ENCODE results near the gene G2E3.
"Not testable (repeated sequence)": the region's sequence is repeated elsewhere in the genome, so short reads cannot be mapped to it uniquely, and the experiment has no call there.

G2E3 gene

DNA sequence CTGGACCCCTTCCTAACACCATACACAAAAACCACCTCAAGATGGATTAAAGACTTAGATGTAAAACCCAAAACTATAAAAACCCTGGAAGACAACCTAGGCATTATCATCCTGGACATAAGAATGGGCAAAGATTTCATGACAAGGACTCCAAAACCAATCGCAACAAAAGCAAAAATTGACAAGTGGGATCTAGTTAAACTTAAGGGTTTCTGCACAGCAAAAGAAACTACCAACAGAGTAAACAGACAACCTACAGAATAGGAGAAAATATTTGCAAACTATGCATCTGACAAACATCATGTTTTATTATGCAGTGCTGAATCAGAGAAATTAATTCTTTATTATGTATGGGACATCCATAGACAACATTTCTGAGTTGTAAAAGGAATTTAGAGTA is 17.4 kb downstream of the G2E3 start:
- not testable (repeated sequence) for H3K27me3 Mint-ChIP-seq, H3K9me3 Mint-ChIP-seq, ATAC-seq, H3K4me3 Mint-ChIP-seq, DNase-seq, H3K27ac Mint-ChIP-seq
- H3K4me1 Mint-ChIP-seq: peaks cover 52% of the 10 kb centered on the region

DNA sequence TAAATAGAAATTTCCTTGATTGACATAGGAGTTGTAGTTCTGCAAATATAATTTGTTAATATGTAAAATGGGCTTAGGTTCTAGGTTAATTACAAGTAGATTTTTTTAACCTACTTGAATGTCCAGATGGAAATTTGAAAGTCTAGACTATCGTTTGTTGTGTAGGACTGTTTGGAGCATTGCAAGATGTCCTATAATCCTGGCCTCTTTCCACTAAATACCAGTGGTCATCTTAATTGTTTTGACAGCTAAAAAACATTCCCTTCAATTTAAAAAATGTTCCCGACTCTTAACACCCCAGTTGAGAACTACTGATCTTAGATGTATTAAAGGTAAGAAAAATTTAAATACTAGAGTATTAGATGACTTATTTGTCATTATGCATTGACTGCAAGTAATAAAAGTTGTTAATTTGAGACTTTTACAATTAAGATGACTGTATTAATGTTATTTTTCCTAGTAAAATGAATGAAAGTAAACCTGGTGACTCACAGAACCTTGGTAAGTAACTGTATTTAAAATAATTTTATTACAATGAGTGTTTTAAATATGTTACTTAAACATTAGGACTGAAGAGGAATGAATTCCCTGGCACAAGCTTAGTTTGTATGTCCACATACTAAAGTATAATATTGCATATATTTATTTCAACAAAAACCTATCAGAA is 21.8 kb downstream of the G2E3 start:
- Mint-ChIP-seq H3K9me3 (peaks cover 4 to 7% of the 10 kb centered on the region in 2 donors), H3K4me3 (no peak overlapping the region), H3K27ac (no peak overlapping the region), H3K27me3 (no peaks in the 10 kb centered on the region), H3K4me1 (peaks cover 27% of the 10 kb centered on the region)
- ATAC-seq (no peak), DNase-seq (no peak)

DNA sequence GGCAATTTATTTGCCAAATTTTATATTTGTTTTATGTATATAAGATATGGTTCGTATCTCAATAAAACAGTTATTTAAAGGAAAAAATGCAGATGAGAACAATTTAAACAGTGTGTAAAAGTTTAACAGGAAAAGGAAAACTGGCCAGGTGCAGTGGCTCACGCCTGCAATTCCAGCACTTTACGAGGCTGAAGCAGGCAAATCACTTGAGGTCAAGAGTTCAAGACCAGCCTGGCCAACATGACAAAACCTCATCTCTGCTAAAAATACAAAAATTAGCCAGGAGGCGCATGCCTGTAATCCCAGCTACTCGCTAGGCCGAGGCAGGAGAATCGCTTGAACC is 22.3 kb downstream of the G2E3 start:
- H3K9me3 Mint-ChIP-seq: peaks cover 4 to 7% of the 10 kb centered on the region in 2 donors
- ATAC-seq (no peak), DNase-seq (no peak)
- H3K4me1 Mint-ChIP-seq: peaks cover 27% of the 10 kb centered on the region
- H3K4me3 Mint-ChIP-seq: no peak overlapping the region
- no peak overlapping the region for H3K27ac Mint-ChIP-seq
- H3K27me3 Mint-ChIP-seq: no peaks in the 10 kb centered on the region

DNA sequence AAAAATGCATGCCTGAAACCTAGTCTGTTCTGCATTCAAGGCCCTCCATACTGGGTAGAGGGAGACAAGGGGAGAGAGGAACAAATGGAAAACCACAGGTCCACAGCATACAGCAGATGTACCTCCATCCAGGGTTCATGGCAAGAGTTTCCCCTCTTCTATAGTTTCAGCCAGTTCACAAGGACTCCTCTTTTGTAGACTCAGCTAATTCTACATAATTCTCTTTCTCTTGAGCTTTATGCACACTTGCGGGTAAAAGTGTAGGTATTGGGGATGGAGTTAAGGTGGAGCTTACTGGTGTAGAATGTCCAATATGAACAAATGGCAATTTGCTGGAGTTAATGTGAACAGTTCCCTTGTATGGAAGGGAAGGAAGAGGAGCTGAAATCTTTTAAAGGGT is 23.4 kb downstream of the G2E3 start:
- no peak for DNase-seq
- no peak for ATAC-seq
- peaks cover 21% of the 10 kb centered on the region for H3K4me1 Mint-ChIP-seq
- H3K27ac Mint-ChIP-seq: no peak overlapping the region
- H3K4me3 Mint-ChIP-seq: no peak overlapping the region
- peaks cover 4 to 7% of the 10 kb centered on the region in 2 donors for H3K9me3 Mint-ChIP-seq
- no peaks in the 10 kb centered on the region for H3K27me3 Mint-ChIP-seq

DNA sequence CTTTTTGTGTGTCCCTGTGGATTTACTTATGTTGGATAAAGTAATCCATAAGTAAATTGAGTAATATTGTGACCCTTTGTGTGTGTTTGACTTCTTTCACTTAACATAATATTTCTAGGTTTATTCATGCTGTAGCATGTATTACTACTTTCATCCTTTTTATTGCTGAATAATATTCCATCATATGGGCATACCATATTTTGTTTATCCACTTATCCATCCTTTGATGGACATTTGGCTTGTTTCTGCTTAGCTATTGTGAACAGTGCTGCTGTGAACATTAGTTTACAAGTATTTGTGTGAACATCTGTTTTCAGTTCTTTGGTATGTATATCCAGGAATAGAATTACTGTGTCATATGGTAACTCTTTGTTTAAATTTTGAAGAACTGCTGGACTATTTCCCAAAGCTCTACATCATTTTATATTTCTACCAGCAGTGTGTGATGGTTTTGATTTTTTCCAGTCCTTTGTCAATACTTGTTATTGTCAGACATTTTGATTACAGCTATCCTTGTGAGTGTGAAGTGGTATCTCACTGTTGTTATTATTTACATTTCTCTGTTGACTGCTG is 25.2 kb downstream of the G2E3 start:
- no peak overlapping the region for H3K4me3 Mint-ChIP-seq
- peaks cover 12% of the 10 kb centered on the region for H3K4me1 Mint-ChIP-seq
- ATAC-seq (no peak), DNase-seq (no peak)
- no peaks in the 10 kb centered on the region for H3K27me3 Mint-ChIP-seq
- H3K27ac Mint-ChIP-seq: no peak overlapping the region
- H3K9me3 Mint-ChIP-seq: peaks cover 4 to 7% of the 10 kb centered on the region in 2 donors

DNA sequence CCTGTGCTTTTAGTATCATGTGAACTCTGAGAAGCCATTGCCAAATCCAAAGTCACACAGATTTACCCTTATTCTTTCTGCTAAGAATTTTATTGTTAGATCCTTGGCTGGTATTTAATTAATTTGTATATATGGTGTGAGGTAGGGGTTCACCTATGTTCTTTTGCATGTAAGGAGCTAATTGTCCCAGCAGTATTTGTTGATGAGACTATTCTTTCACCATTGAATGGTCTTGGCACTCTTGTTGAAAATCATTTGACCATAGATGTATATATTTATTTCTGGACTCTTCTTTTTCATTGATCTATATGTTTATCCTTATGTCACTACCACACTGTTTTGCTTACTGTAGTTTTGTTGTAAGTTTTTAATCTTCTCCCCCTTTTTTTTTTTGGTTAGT is 26.2 kb downstream of the G2E3 start:
- no peak overlapping the region for H3K27ac Mint-ChIP-seq
- no peaks in the 10 kb centered on the region for H3K27me3 Mint-ChIP-seq
- peaks cover 12% of the 10 kb centered on the region for H3K4me1 Mint-ChIP-seq
- H3K4me3 Mint-ChIP-seq: no peak overlapping the region
- ATAC-seq (no peak), DNase-seq (no peak)
- H3K9me3 Mint-ChIP-seq: peaks cover 4 to 7% of the 10 kb centered on the region in 2 donors

DNA sequence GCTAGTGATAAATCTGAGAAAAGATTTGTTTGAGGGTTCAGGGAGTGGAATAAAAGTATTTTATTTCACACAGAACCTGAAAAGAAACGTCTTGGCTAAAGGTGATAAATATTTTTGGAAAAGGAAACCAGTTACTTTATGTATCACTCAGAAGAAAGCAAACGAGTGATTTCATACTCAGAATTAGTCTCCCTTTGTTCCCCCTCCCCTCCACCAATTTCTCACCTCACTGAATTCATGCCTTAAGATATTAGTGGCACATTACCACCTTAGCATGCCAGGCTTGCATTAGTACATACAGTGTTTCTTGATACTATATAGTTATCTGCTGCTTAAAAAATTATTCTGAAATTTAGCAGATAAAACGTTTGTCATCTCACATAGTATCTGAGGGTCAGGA is 28.2 kb downstream of the G2E3 start:
- ATAC-seq: no peak
- Mint-ChIP-seq H3K27me3 (no peaks in the 10 kb centered on the region), H3K4me3 (no peak overlapping the region), H3K4me1 (peaks cover 12% of the 10 kb centered on the region), H3K9me3 (peaks cover 4 to 7% of the 10 kb centered on the region in 2 donors), H3K27ac (no peak overlapping the region)
- DNase-seq: no peak

DNA sequence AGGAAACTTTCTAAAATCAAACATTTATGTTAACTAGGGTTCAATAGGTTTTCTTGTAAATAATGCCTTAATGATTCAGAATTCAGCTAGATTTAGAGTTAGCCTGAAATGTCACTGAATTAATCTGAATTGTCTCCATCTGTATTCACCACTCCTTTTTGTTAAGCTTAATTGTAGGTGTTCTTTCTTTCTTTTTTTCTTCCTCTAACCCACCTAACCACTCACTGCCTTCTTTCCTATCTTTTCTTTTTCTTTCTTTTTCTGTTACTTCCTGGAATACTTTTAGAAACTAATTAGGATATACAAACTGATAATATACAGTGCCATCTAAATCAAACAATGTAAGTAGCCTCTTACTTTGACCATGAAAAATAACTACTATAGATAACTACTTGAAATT is 29.9 kb downstream of the G2E3 start:
- ATAC-seq: no peak

DNA sequence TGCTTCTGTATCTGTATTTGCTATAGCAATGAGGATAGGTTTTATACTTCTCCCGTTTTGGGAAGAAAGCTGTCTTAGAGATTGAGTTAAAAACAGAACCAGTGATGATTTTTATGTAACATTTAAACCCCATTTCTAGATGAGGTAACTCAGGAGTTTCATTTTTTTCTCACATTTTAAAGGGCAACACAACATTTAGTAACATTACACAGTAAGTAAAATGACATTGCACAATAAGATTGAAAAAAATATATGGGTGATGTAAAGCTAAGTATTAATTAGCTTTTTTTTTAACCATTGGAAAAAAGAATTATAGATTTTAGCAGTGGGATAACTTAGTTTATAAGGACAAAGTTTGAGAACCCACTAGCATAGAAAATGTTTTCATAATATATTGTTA is 38.0 kb downstream of the G2E3 start:
- DNase-seq: no peak
- no peak for ATAC-seq
- no peaks in the 10 kb centered on the region for H3K4me1 Mint-ChIP-seq
- H3K27me3 Mint-ChIP-seq: no peaks in the 10 kb centered on the region
- no peak overlapping the region for H3K4me3 Mint-ChIP-seq
- H3K9me3 Mint-ChIP-seq: no peaks in the 10 kb centered on the region
- H3K27ac Mint-ChIP-seq: no peak overlapping the region

More for the DNA sequence above, 29.9 kb downstream of the G2E3 start:
- no peak for DNase-seq
- no peaks in the 10 kb centered on the region for H3K27me3 Mint-ChIP-seq
- H3K4me1 Mint-ChIP-seq: peaks cover 12% of the 10 kb centered on the region
- H3K9me3 Mint-ChIP-seq: peaks cover 0 to 7% of the 10 kb centered on the region in 2 donors
- H3K27ac Mint-ChIP-seq: peak overlapping the region in 1 of 2 donors; percentile 63
- H3K4me3 Mint-ChIP-seq: no peak overlapping the region

DNA sequence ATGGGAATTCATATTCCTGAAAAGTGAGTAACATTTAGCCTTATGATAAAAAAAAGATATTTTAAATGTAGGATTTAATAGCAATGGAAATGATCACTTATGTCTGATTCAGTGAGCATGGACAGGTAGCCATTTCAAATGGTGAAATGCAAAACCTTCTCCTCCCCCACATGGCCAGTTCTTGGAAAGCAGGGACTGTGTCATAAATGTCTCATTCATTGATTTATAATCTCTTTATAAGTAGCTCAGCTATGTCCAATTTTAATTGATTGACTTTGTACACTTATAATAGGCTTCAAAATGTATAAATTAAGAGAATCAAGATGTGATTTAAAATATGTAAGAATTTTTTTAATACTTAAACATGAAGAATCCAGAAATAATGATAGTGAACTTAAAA is 38.5 kb downstream of the G2E3 start:
- Mint-ChIP-seq H3K4me1 (no peaks in the 10 kb centered on the region), H3K27me3 (no peaks in the 10 kb centered on the region), H3K9me3 (no peaks in the 10 kb centered on the region), H3K27ac (no peak overlapping the region), H3K4me3 (no peak overlapping the region)
- no peak for ATAC-seq
- no peak for DNase-seq

DNA sequence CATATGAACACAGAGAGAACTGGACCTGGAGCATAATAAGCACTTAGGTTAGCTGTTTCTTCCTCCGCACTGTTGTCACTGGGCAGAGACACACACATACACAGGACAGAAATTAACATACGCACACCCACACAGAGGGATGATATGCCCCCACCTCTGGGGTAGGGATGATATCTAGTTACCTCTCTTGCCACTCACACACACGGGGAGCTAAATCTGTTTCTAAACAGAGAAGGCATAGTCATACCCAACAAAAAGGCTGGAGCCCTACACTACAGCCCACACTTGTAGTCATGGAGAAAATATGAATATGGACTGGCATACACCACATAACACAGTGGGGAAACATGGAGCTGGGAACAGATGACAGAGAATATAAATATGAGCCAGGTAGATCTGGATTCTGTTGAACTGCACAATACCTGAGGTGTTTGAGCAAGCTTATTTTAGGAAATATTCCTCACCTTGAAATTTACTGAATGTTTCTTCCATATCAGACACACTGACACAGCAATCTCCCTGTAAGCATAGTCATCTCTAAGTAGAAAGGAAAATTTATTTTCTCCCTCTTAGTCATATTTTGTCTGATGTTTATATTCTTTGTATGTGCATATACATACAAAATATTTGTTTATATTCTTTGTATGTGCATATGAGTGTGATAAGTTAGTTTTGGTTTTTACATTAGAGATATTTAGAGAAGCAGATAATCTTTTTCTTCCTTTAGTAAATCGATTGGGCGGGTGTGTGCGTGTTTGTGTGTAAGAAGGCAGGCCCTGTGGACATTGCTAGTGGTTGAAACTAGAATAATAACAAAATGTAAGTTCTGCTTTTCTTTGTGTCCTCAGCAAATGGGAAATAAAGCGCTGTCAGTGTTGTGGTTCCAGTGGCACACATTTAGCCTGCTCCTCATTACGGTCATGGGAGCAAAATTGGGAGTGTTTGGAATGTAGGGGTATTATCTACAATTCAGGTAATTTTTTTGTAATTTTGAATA is 42.3 kb downstream of the G2E3 start:
- no peak for ATAC-seq

DNA sequence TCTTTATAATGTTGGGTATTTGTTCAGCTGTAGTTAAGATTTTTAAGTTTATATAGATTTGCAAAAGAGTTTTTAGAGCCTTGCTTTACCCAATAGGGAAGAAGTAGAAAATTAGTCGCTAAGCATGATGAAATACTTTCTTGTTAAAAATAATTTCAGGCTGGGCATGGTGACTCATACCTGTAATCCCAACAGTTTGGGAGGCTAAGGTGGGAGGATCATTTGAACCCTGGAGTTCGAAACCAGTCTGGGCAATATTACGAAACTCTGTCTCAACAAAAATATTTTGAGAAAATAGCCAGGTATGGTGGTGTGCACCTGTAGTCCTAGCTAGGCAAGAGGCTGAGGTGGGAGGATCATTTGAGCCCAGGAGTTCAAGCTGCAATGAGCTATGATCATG is 44.4 kb downstream of the G2E3 start:
- no peaks in the 10 kb centered on the region for H3K4me1 Mint-ChIP-seq
- no peak for DNase-seq
- no peak for ATAC-seq
- peak overlapping the region in 1 of 2 donors; percentile 19 for H3K27ac Mint-ChIP-seq
- no peaks in the 10 kb centered on the region for H3K9me3 Mint-ChIP-seq
- no peaks in the 10 kb centered on the region for H3K27me3 Mint-ChIP-seq
- H3K4me3 Mint-ChIP-seq: no peak overlapping the region

More for the DNA sequence above, 42.3 kb downstream of the G2E3 start:
- H3K27me3 Mint-ChIP-seq: no peaks in the 10 kb centered on the region
- H3K4me1 Mint-ChIP-seq: no peaks in the 10 kb centered on the region
- DNase-seq: no peak
- H3K4me3 Mint-ChIP-seq: no peak overlapping the region
- no peaks in the 10 kb centered on the region for H3K9me3 Mint-ChIP-seq
- no peak overlapping the region for H3K27ac Mint-ChIP-seq

DNA sequence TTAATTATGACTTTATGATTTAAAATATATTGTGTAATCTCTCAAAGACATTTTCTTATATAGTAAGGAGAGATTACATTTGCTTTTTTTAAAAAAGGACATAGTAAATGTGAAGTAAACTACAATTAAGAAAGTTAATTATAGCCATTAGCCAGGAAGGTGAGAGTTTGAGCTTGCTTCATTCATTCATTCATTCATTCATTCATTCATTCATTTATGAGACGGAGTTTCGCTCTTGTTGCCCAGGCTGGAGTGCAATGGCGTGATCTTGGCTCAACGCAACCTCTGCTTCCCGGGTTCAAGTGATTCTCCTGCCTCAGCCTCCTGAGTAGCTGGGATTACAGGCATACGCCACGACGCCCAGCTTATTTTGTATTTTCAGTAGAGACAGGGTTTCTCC is 45.7 kb downstream of the G2E3 start:
- not testable (repeated sequence) for H3K27me3 Mint-ChIP-seq, H3K27ac Mint-ChIP-seq, DNase-seq, ATAC-seq, H3K9me3 Mint-ChIP-seq, H3K4me3 Mint-ChIP-seq, H3K4me1 Mint-ChIP-seq

DNA sequence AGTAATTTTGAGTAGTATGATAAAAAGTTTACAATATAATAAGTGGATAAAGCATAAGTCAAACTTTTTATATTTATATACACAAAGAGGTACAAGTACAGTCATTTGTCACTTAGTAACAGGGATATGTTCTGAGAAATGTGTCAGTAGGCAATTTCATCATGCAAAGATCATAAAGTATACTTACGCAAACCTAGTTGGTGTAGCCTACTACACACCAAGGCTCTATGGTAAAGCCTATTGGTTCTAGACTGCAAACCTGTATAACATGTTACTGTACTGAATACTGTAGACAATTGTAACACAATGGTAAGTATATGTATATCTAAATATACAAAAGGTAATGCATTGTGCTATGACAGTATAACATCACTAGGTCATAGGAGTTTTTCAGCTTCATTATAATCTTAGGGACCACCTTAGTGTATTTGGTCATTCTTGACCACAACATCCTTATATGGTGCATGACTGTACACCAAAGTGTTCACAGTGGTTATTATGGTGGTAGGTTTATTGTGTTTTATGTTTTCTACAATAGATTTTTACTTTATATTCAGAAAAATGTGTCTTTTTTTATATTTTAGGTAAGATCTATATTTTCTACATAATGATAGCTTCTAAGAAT is 48.3 kb downstream of the G2E3 start:
- ATAC-seq: peak; percentile 64

DNA sequence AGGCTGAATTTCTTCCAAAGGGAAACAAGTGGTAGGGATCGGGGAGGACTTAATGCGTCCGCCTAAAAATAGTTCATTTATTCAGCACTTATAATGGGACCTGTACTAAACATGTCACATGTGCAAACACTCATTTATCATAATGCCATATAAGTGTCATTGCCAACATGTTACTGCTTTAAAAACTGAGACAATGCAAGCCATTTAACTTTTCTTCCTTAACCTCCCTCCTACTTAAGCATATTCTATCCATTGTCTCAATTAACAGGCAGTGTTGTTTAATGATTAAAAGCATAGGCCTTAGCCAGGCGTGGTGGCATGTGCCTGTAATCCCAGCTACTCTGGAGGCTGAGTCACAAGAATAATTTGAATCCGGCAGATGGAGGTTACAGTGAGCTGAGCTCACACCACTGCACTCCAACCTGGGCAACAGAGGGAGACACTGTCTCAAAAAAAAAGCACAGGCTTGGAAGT is 49.6 kb downstream of the G2E3 start:
- H3K4me3 Mint-ChIP-seq: no peak overlapping the region
- peak overlapping the region in 1 of 2 donors; percentile 23 for H3K27ac Mint-ChIP-seq
- H3K4me1 Mint-ChIP-seq: no peaks in the 10 kb centered on the region
- no peak for DNase-seq
- no peak for ATAC-seq
- H3K9me3 Mint-ChIP-seq: no peaks in the 10 kb centered on the region
- H3K27me3 Mint-ChIP-seq: no peaks in the 10 kb centered on the region

More for the DNA sequence above, 48.3 kb downstream of the G2E3 start:
- H3K9me3 Mint-ChIP-seq: no peaks in the 10 kb centered on the region
- H3K4me3 Mint-ChIP-seq: no peak overlapping the region
- H3K27ac Mint-ChIP-seq: no peak overlapping the region
- H3K27me3 Mint-ChIP-seq: no peaks in the 10 kb centered on the region
- DNase-seq: no peak
- H3K4me1 Mint-ChIP-seq: no peaks in the 10 kb centered on the region
